Omental fat pad (tissue), 4 donors: Measurements from ENCODE around the gene TNFAIP3. TPM values are rescaled to one million over a fixed set of nuclear protein-coding genes. Genes with fewer than 3 reads are reported as not detected.

Experiments
- ATAC-seq: fragments of 150-250 bp; one replicate; pipeline ENCODE4 v1.9.1; 2016; ENCODE audit warnings: mild to moderate bottlenecking, moderate library complexity; ENCODE audit not compliant: low FRiP score
- DNase-seq: peaks from one replicate; pipeline ENCODE4 v3.0.0-alpha.2; 2019; ENCODE audit warnings: low spot score
- CTCF ChIP-seq, 3 donors: fragments of 450-650 bp; IDR thresholded peaks; one replicate each; pipeline ENCODE4 v1.5.1; 2016 to 2017; ENCODE audit warnings: antibody characterized with exemption in 3 of 3, mild to moderate bottlenecking in 3 of 3, moderate library complexity in 2 of 3
- total RNA-seq, 4 donors: library from RNA; depleted of rRNA; stranded (reverse); fragments of >200 nt; gene quantifications; one replicate each; pipeline ENCODE4 v1.1.0, GENCODE V29; 2016

The TNFAIP3 gene
- total RNA-seq, 4 donors from 2014 or later = 24.2 to 250 (median 44.5) TPM

- no peak for TF ChIP-seq CTCF (IDR thresholded peaks at IDR 0.05)
- DNase-seq (no peak), ATAC-seq (no peak)
These were observed 10.5 kb downstream of the TNFAIP3 start for GRCh38 chr6:137877606-137878005.

GRCh38 chr6:137878029-137878428, 11.0 kb downstream of the TNFAIP3 start:
- DNase-seq (no peak), ATAC-seq (no peak)
- no peak for TF ChIP-seq CTCF (IDR thresholded peaks at IDR 0.05)

- no peak for ATAC-seq
- no peak for TF ChIP-seq CTCF (IDR thresholded peaks at IDR 0.05)
- no peak for DNase-seq
These were observed 11.6 kb downstream of the TNFAIP3 start for GRCh38 chr6:137878486-137879285.

- no peak for TF ChIP-seq CTCF (IDR thresholded peaks at IDR 0.05)
- DNase-seq (no peak), ATAC-seq (no peak)
These were observed 12.2 kb downstream of the TNFAIP3 start for GRCh38 chr6:137879299-137879698.

GRCh38 chr6:137879885-137880745, 13.1 kb downstream of the TNFAIP3 start:
- no peak for TF ChIP-seq CTCF (IDR thresholded peaks at IDR 0.05)
- no peak for DNase-seq

GRCh38 chr6:137880746-137881521, 13.9 kb downstream of the TNFAIP3 start:
- DNase-seq (no peak), ATAC-seq (peak; percentile 12)
- TF ChIP-seq CTCF (IDR thresholded peaks at IDR 0.05) = no peak

More at GRCh38 chr6:137879885-137880745, 13.1 kb downstream of the TNFAIP3 start:
- ATAC-seq = no peak
